ENCODE data around the gene ARL5A.

DNA sequence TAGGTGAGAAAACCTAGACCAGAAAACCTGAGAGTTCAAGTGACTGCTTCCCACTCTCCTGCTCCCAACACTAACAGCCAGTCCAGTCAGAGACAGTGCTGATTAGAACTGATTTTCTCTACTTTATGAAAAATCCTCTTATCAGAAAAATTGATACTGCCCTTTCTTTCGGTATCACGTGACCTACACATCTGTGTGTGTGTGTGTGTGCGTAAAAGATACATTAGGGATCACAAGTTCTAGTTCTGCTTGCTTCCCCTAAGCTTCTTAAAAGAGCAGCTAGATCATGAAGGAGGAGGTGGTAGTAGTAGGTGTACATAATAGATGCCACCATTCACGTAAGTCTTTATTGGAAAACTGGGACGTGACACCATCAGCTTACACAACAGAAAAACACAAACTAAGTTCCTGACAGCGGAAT lies 1.5 kb downstream of the ARL5A start:
- TF ChIP-seq CTCF (IDR thresholded peaks at IDR 0.05) (no peak), POLR2A (IDR thresholded peaks at IDR 0.05) (no peak)
